ENCODE results near the gene PFKM.

The PFKM gene

DNA sequence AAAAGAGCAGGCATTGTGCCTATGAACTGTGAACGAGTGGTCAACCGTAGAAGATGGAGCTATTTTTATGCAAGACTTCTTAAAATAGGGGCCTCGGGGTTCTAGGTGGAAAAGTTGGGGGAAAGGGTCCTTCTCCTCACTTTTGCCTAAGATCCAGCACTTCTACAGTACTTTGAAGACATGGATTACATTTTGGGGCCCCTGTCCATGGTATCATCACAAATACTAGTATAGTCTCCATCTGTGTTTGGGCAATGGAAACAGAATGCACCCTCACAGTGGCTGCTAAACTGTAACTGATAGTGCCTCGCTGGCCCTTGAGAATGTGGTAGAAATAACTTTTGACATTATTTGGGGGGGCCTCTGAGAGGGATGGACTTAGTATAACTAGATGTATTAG is 58.8 kb downstream of the PFKM start:
- H3K27ac ChIP-seq: no peak overlapping the region

DNA sequence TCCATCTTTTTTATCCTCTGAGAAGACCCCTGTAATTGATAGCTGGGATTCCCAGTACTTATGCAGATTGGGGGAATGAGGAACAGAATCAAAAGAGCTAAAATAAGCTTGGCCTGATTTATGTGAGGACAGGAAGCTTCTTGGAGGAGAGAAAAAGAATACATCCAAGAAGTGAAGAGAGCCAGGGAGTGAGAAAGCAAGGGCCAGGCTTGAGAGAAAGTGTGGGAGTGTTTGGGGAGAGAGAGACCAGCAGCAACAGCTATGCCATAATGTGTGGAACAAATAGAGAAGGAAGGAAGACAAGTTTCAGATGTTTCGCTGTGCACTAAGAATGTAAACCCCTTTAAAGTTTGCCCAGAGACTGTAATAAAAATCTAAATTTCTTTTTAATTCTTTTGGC is 60.3 kb downstream of the PFKM start:
- Histone ChIP-seq H2AFZ (no peak overlapping the region), H3K27me3 (ENCODE audit: control insufficient read depth, insufficient read depth, low read length) (no peaks in the 10 kb centered on the region), H3K79me2 (no peaks in the 10 kb centered on the region), H3K4me3 (ENCODE audit: low read depth, low read length) (no peak overlapping the region), H3K4me2 (ENCODE audit: low read length) (no peak overlapping the region), H3K9ac (no peak overlapping the region), H3K4me1 (peaks cover 2% of the 10 kb centered on the region), H3K27ac (no peak overlapping the region), H3K9me3 (ENCODE audit: control insufficient read depth, low read length) (no peaks in the 10 kb centered on the region), H3K36me3 (ENCODE audit: control insufficient read depth, insufficient read depth, low read length) (no peaks in the 10 kb centered on the region)
- TF ChIP-seq, protein P1, sequence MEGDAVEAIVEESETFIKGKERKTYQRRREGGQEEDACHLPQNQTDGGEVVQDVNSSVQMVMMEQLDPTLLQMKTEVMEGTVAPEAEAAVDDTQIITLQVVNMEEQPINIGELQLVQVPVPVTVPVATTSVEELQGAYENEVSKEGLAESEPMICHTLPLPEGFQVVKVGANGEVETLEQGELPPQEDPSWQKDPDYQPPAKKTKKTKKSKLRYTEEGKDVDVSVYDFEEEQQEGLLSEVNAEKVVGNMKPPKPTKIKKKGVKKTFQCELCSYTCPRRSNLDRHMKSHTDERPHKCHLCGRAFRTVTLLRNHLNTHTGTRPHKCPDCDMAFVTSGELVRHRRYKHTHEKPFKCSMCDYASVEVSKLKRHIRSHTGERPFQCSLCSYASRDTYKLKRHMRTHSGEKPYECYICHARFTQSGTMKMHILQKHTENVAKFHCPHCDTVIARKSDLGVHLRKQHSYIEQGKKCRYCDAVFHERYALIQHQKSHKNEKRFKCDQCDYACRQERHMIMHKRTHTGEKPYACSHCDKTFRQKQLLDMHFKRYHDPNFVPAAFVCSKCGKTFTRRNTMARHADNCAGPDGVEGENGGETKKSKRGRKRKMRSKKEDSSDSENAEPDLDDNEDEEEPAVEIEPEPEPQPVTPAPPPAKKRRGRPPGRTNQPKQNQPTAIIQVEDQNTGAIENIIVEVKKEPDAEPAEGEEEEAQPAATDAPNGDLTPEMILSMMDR (IDR thresholded peaks at IDR 0.05): no peak

More for the DNA sequence above, 58.8 kb downstream of the PFKM start:
- Histone ChIP-seq H3K36me3 (ENCODE audit: control insufficient read depth, insufficient read depth, low read length) (no peaks in the 10 kb centered on the region), H3K79me2 (no peaks in the 10 kb centered on the region), H2AFZ (no peak overlapping the region), H3K4me1 (peaks cover 2% of the 10 kb centered on the region), H3K4me3 (ENCODE audit: low read depth, low read length) (no peak overlapping the region), H3K27me3 (ENCODE audit: control insufficient read depth, insufficient read depth, low read length) (no peaks in the 10 kb centered on the region), H3K9me3 (ENCODE audit: control insufficient read depth, low read length) (no peaks in the 10 kb centered on the region), H3K4me2 (ENCODE audit: low read length) (no peak overlapping the region), H3K9ac (no peak overlapping the region)
- TF ChIP-seq, protein P1 (IDR thresholded peaks at IDR 0.05): no peak

DNA sequence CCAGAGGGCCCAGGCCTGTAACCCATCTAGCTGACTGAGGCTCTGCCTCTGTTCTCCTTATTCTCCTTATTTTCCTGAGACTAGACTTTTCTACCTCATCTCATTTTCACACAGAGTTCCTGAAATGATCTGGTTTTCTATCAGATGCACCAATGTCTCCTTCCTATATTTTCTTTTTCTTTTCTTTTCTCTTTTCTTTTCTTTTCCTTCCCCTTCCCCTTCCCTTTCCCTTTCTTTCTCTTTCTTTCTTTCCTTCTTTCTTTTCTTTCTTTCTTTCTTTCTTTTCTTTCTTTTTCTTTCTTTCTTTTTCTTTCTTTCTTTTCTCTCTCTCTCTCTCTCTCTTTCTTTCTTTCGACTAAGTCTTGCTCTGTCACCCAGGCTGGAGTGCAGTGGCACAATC is 61.3 kb downstream of the PFKM start:
- no peak overlapping the region for H3K9ac ChIP-seq
- H3K4me3 ChIP-seq (ENCODE audit: low read depth, low read length): no peak overlapping the region
- H3K27ac ChIP-seq: no peak overlapping the region
- TF ChIP-seq, protein P1 (IDR thresholded peaks at IDR 0.05): no peak
- no peaks in the 10 kb centered on the region for H3K79me2 ChIP-seq
- peaks cover 4% of the 10 kb centered on the region for H3K4me1 ChIP-seq
- no peaks in the 10 kb centered on the region for H3K27me3 ChIP-seq (ENCODE audit: control insufficient read depth, insufficient read depth, low read length)
- no peak overlapping the region for H3K4me2 ChIP-seq (ENCODE audit: low read length)
- H2AFZ ChIP-seq: no peak overlapping the region
- no peaks in the 10 kb centered on the region for H3K36me3 ChIP-seq (ENCODE audit: control insufficient read depth, insufficient read depth, low read length)
- no peaks in the 10 kb centered on the region for H3K9me3 ChIP-seq (ENCODE audit: control insufficient read depth, low read length)

DNA sequence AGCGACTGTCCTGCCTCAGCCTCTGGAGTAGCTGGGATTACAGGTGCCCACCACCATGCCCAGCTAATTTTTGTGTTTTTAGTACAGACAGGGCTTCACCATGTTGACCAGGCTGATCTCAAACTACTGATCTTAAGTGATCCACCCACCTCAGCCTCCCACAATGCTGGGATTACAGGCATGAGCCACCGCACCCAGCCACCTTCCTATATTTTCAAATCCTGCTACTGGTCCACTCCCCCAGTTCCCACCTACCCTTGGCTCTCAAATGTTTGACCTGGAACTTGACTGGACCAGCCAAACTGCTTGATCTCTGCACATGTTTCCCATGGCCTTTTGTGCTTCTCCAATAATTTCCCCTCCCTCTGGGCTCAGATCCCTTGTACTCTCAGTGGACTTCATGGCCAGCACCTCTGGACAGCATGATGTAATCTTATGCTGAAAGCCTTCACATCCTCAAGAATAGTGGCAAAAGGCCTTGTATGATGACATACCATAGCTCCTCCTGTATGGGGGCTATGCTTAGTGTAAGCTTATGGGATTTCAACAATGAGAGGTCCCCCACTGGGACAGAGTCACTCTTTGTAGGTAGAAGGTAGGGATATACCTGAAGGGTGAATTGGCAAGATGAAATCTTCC is 61.8 kb downstream of the PFKM start:
- H3K27me3 ChIP-seq (ENCODE audit: control insufficient read depth, insufficient read depth, low read length): no peaks in the 10 kb centered on the region
- no peak overlapping the region for H2AFZ ChIP-seq
- no peak overlapping the region for H3K9ac ChIP-seq
- H3K27ac ChIP-seq: no peak overlapping the region
- H3K9me3 ChIP-seq (ENCODE audit: control insufficient read depth, low read length): no peaks in the 10 kb centered on the region
- H3K4me3 ChIP-seq (ENCODE audit: low read depth, low read length): no peak overlapping the region
- no peaks in the 10 kb centered on the region for H3K79me2 ChIP-seq
- H3K4me1 ChIP-seq: peaks cover 10% of the 10 kb centered on the region
- H3K4me2 ChIP-seq (ENCODE audit: low read length): no peak overlapping the region
- H3K36me3 ChIP-seq (ENCODE audit: control insufficient read depth, insufficient read depth, low read length): no peaks in the 10 kb centered on the region
- TF ChIP-seq, protein P1 (IDR thresholded peaks at IDR 0.05): no peak

DNA sequence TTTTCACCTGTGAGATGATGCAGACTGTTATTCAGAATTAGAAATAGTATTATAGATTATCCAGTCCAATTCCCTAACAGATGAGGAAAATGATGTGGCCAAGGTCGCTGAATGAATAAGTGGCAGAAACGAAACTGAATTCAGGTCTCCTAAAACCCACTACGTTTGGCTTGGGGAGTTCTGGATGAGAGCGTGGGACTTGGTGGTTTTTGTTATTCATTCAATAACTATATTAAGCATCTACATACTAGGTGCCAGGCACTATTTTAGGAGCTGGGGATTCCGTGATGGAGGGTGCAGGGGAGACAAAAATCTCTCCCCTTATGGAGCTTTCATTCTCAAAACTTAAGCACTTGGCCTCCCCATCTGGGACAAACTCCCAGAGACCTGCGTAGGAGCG is 63.5 kb downstream of the PFKM start:
- Histone ChIP-seq H3K36me3 (ENCODE audit: control insufficient read depth, insufficient read depth, low read length) (no peaks in the 10 kb centered on the region), H3K27me3 (ENCODE audit: control insufficient read depth, insufficient read depth, low read length) (no peaks in the 10 kb centered on the region), H3K27ac (peak overlapping the region; percentile 22)

More for the DNA sequence above, 63.5 kb downstream of the PFKM start:
- Histone ChIP-seq H3K9ac (no peak overlapping the region), H3K4me1 (peaks cover 7% of the 10 kb centered on the region), H3K79me2 (no peaks in the 10 kb centered on the region), H3K4me3 (ENCODE audit: low read depth, low read length) (peak overlapping the region; percentile 87), H3K4me2 (ENCODE audit: low read length) (peak overlapping the region; percentile 93), H3K9me3 (ENCODE audit: control insufficient read depth, low read length) (no peaks in the 10 kb centered on the region), H2AFZ (peak overlapping the region; percentile 79)
- TF ChIP-seq, protein P1 (IDR thresholded peaks at IDR 0.05): no peak

All from parathyroid adenoma (tissue), 2 donors.